Measurements from ENCODE around the gene PPIL6. TPM values are rescaled to one million over a fixed set of nuclear protein-coding genes. Genes with fewer than 3 reads are reported as not detected.

Gene PPIL6
- total RNA-seq, 1 donor from 2014 or later: 2.2 TPM

DNA sequence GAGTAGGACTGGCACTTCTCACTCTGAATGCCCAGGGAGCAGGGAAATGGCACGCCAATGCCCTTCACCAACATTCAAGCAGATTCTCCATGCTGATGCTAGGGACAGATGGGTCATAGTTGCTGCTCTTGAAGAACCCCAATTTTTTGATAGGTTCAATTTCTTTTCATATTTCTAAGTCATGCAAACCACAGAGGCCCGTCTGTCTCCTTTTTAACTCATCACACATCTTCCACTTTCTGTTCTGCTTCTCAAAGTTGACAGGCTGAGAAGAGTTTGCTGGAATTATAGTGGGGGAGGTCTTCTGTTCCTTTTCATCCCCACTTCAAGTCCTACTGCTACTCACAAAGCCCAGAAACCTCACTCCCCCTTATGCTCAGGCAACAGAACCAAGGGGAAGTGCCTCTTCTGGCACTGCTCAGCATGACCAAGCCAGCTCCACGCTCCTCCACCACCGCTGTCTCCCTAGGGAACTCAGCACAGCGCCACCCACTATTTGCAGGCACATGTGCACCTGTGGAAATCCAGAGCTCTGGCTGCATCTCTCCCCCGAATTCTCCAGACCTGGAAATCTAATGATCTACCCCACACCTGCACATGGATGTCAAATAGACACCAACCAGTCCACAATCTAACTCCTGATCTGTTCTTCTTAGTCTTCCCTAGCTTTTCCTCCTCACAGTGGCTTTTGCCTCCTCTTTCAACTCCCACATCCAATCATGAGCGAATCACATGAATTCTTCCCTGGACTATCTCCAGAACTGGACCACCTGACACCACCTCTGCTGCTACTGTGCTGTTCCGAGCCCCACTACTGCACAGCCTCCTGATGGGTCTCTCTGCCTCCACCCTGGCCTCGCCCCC, 31.9 kb upstream of the PPIL6 start:
- Mint-ChIP-seq H3K9me3 (no peaks in the 10 kb centered on the region), H3K36me3 (ENCODE audit: low read depth) (peaks cover 21% of the 10 kb centered on the region), H3K27ac (ENCODE audit: unreplicated experiment) (no peak overlapping the region), H3K4me3 (no peak overlapping the region), H3K4me1 (no peaks in the 10 kb centered on the region), H3K27me3 (ENCODE audit: low read depth) (no peaks in the 10 kb centered on the region)
- no peak for TF ChIP-seq CTCF (conservative IDR thresholded peaks at IDR 0.05)
- DNase-seq (ENCODE audit: low read depth, low spot score): no peak

- Mint-ChIP-seq H3K27ac (ENCODE audit: unreplicated experiment) (no peak overlapping the region), H3K4me1 (no peaks in the 10 kb centered on the region), H3K9me3 (no peaks in the 10 kb centered on the region), H3K27me3 (ENCODE audit: low read depth) (no peaks in the 10 kb centered on the region), H3K36me3 (ENCODE audit: low read depth) (peaks cover 23% of the 10 kb centered on the region), H3K4me3 (no peak overlapping the region)
- TF ChIP-seq CTCF (conservative IDR thresholded peaks at IDR 0.05): no peak
- no peak for DNase-seq (ENCODE audit: low read depth, low spot score)
Measured at GRCh38 chr6:109471105-109471810, 30.8 kb upstream of the PPIL6 start.

- no peak for DNase-seq (ENCODE audit: low read depth, low spot score)
- no peak overlapping the region for H3K27ac Mint-ChIP-seq (ENCODE audit: unreplicated experiment)
- no peaks in the 10 kb centered on the region for H3K27me3 Mint-ChIP-seq (ENCODE audit: low read depth)
- no peaks in the 10 kb centered on the region for H3K9me3 Mint-ChIP-seq
- H3K4me1 Mint-ChIP-seq: no peaks in the 10 kb centered on the region
- H3K36me3 Mint-ChIP-seq (ENCODE audit: low read depth): peaks cover 20% of the 10 kb centered on the region
- H3K4me3 Mint-ChIP-seq: no peak overlapping the region
- no peak for TF ChIP-seq CTCF (conservative IDR thresholded peaks at IDR 0.05)
Measured at GRCh38 chr6:109469591-109470189, 29.3 kb upstream of the PPIL6 start.

- Mint-ChIP-seq H3K4me3 (no peak overlapping the region), H3K27me3 (ENCODE audit: low read depth) (no peaks in the 10 kb centered on the region), H3K27ac (ENCODE audit: unreplicated experiment) (no peak overlapping the region), H3K36me3 (ENCODE audit: low read depth) (peaks cover 14% of the 10 kb centered on the region), H3K9me3 (no peaks in the 10 kb centered on the region), H3K4me1 (no peaks in the 10 kb centered on the region)
- TF ChIP-seq CTCF (conservative IDR thresholded peaks at IDR 0.05): no peak
- DNase-seq (ENCODE audit: low read depth, low spot score): no peak
Measured at GRCh38 chr6:109467696-109468095, 27.3 kb upstream of the PPIL6 start.

- Mint-ChIP-seq H3K27ac (ENCODE audit: unreplicated experiment) (no peak overlapping the region), H3K9me3 (no peaks in the 10 kb centered on the region), H3K4me1 (no peaks in the 10 kb centered on the region), H3K36me3 (ENCODE audit: low read depth) (peaks cover 18% of the 10 kb centered on the region), H3K4me3 (no peak overlapping the region), H3K27me3 (ENCODE audit: low read depth) (no peaks in the 10 kb centered on the region)
- no peak for TF ChIP-seq CTCF (conservative IDR thresholded peaks at IDR 0.05)
- DNase-seq (ENCODE audit: low read depth, low spot score): no peak
Measured at GRCh38 chr6:109466212-109466923, 25.9 kb upstream of the PPIL6 start.

All from neural crest cell (in vitro differentiated cells).